Bladder microvascular endothelial cell (primary cell): ENCODE data around the gene RPP14. TPM values are rescaled to one million over a fixed set of nuclear protein-coding genes. Genes with fewer than 3 reads are reported as not detected.

Source experiments
- total RNA-seq: library from RNA; depleted of rRNA; stranded (reverse); fragments of >200 nt; gene quantifications from 2 replicates; pipeline ENCODE4 v1.2.3, GENCODE V29; 2014

The RPP14 gene
- 8.9 and 17.4 TPM in 2 replicates for total RNA-seq

GRCh38 chr3:58305882-58306711 lies at the start of gene RPP14, which contains the start of gene HTD2:
RPP14 (plus strand) TSS chr3:58306245; CDS start chr3:58310330, 4,085 bp downstream.
HTD2 (plus strand) TSS chr3:58306520; CDS start chr3:58317614, 11,094 bp downstream.

GRCh38 chr3:58332575-58333188 lies 26.6 kb downstream of the RPP14 start, which contains the start of gene PXK:
PXK (plus strand) TSS chr3:58332892; CDS start chr3:58332989, 97 bp downstream.

Other genes starting within 250 kb of the RPP14 start
- gene DNASE1L3, start 95.3 kb upstream of the RPP14 start, total RNA-seq: 0.82 and 3.4 TPM in 2 replicates
- 13.3 and 16.2 TPM in 2 replicates for gene ABHD6, start 68.5 kb upstream of the RPP14 start, total RNA-seq
- 3.2 and 7.4 TPM in 2 replicates for gene HTD2, start 275 bp downstream of the RPP14 start, total RNA-seq
- 8.4 and 16.2 TPM in 2 replicates for gene PXK, start 26.6 kb downstream of the RPP14 start, total RNA-seq
- 61.0 and 82.4 TPM in 2 replicates for gene PDHB, start 127.6 kb downstream of the RPP14 start, total RNA-seq
- gene KCTD6, start 185.9 kb downstream of the RPP14 start, total RNA-seq: 4.4 and 8.7 TPM in 2 replicates
- 0.32 and 4.9 TPM in 2 replicates for gene ACOX2, start 230.9 kb downstream of the RPP14 start, total RNA-seq